Measurements from ENCODE around the gene KDSR.

The KDSR gene

GRCh38 chr18:63291278-63291677 lies 75.7 kb downstream of the KDSR start:
- Histone ChIP-seq H3K4me3 (ENCODE audit: low read depth, low read length) (no peak overlapping the region), H3K9ac (ENCODE audit: low read depth, low read length) (no peak overlapping the region), H3K27me3 (ENCODE audit: control insufficient read depth, insufficient read depth, low read length) (no peaks in the 10 kb centered on the region), H3K4me1 (ENCODE audit: control insufficient read depth, insufficient read depth, low read length) (no peaks in the 10 kb centered on the region; the same call in 1 of the 2 replicates), H3K9me3 (ENCODE audit: control insufficient read depth, insufficient read depth, low read length) (no peaks in the 10 kb centered on the region), H3K27ac (ENCODE audit: low read depth, low read length) (no peak overlapping the region), H3K36me3 (ENCODE audit: control insufficient read depth, insufficient read depth, low read length) (no peaks in the 10 kb centered on the region)

GRCh38 chr18:63290821-63291200 lies 76.2 kb downstream of the KDSR start:
- Histone ChIP-seq H3K36me3 (ENCODE audit: control insufficient read depth, insufficient read depth, low read length) (no peaks in the 10 kb centered on the region), H3K27ac (ENCODE audit: low read depth, low read length) (no peak overlapping the region), H3K9me3 (ENCODE audit: control insufficient read depth, insufficient read depth, low read length) (no peaks in the 10 kb centered on the region), H3K4me3 (ENCODE audit: low read depth, low read length) (no peak overlapping the region), H3K4me1 (ENCODE audit: control insufficient read depth, insufficient read depth, low read length) (no peaks in the 10 kb centered on the region; the same call in 1 of the 2 replicates), H3K9ac (ENCODE audit: low read depth, low read length) (no peak overlapping the region), H3K27me3 (ENCODE audit: control insufficient read depth, insufficient read depth, low read length) (no peaks in the 10 kb centered on the region)

GRCh38 chr18:63290166-63290820 lies 76.7 kb downstream of the KDSR start:
- Histone ChIP-seq H3K9me3 (ENCODE audit: control insufficient read depth, insufficient read depth, low read length) (no peaks in the 10 kb centered on the region), H3K4me3 (ENCODE audit: low read depth, low read length) (no peak overlapping the region), H3K27ac (ENCODE audit: low read depth, low read length) (no peak overlapping the region), H3K4me1 (ENCODE audit: control insufficient read depth, insufficient read depth, low read length) (no peaks in the 10 kb centered on the region; the same call in 1 of the 2 replicates), H3K9ac (ENCODE audit: low read depth, low read length) (no peak overlapping the region), H3K27me3 (ENCODE audit: control insufficient read depth, insufficient read depth, low read length) (no peaks in the 10 kb centered on the region), H3K36me3 (ENCODE audit: control insufficient read depth, insufficient read depth, low read length) (no peaks in the 10 kb centered on the region)

GRCh38 chr18:63288311-63288710 lies 78.7 kb downstream of the KDSR start:
- no peaks in the 10 kb centered on the region for H3K36me3 ChIP-seq (ENCODE audit: control insufficient read depth, insufficient read depth, low read length)
- H3K9ac ChIP-seq (ENCODE audit: low read depth, low read length) = no peak overlapping the region
- no peaks in the 10 kb centered on the region for H3K9me3 ChIP-seq (ENCODE audit: control insufficient read depth, insufficient read depth, low read length)
- H3K27me3 ChIP-seq (ENCODE audit: control insufficient read depth, insufficient read depth, low read length) = no peaks in the 10 kb centered on the region
- H3K27ac ChIP-seq (ENCODE audit: low read depth, low read length) = no peak overlapping the region
- H3K4me3 ChIP-seq (ENCODE audit: low read depth, low read length) = no peak overlapping the region
- H3K4me1 ChIP-seq (ENCODE audit: control insufficient read depth, insufficient read depth, low read length) = no peaks in the 10 kb centered on the region; the same call in 1 of the 2 replicates

- Histone ChIP-seq H3K27me3 (ENCODE audit: control insufficient read depth, insufficient read depth, low read length) (no peaks in the 10 kb centered on the region), H3K4me3 (ENCODE audit: low read depth, low read length) (no peak overlapping the region), H3K36me3 (ENCODE audit: control insufficient read depth, insufficient read depth, low read length) (no peaks in the 10 kb centered on the region), H3K9ac (ENCODE audit: low read depth, low read length) (no peak overlapping the region), H3K27ac (ENCODE audit: low read depth, low read length) (no peak overlapping the region), H3K9me3 (ENCODE audit: control insufficient read depth, insufficient read depth, low read length) (no peaks in the 10 kb centered on the region), H3K4me1 (ENCODE audit: control insufficient read depth, insufficient read depth, low read length) (no peaks in the 10 kb centered on the region; the same call in 1 of the 2 replicates)
Observed at GRCh38 chr18:63287691-63288220, 79.2 kb downstream of the KDSR start.

- Histone ChIP-seq H3K36me3 (ENCODE audit: control insufficient read depth, insufficient read depth, low read length) (no peaks in the 10 kb centered on the region), H3K4me3 (ENCODE audit: low read depth, low read length) (no peak overlapping the region), H3K4me1 (ENCODE audit: control insufficient read depth, insufficient read depth, low read length) (no peaks in the 10 kb centered on the region; the same call in 1 of the 2 replicates)
Observed at GRCh38 chr18:63286926-63287325, 80.1 kb downstream of the KDSR start.

GRCh38 chr18:63284827-63285733 lies 81.9 kb downstream of the KDSR start:
- no peaks in the 10 kb centered on the region for H3K4me1 ChIP-seq (ENCODE audit: control insufficient read depth, insufficient read depth, low read length)
- no peak overlapping the region for H3K27ac ChIP-seq (ENCODE audit: low read depth, low read length)
- no peak overlapping the region for H3K4me3 ChIP-seq (ENCODE audit: low read depth, low read length)
- H3K9ac ChIP-seq (ENCODE audit: low read depth, low read length) = no peak overlapping the region
- H3K27me3 ChIP-seq (ENCODE audit: control insufficient read depth, insufficient read depth, low read length) = no peaks in the 10 kb centered on the region
- H3K36me3 ChIP-seq (ENCODE audit: control insufficient read depth, insufficient read depth, low read length) = no peaks in the 10 kb centered on the region
- H3K9me3 ChIP-seq (ENCODE audit: control insufficient read depth, insufficient read depth, low read length) = no peaks in the 10 kb centered on the region

More at GRCh38 chr18:63286926-63287325, 80.1 kb downstream of the KDSR start:
- H3K27me3 ChIP-seq (ENCODE audit: control insufficient read depth, insufficient read depth, low read length) = no peaks in the 10 kb centered on the region
- no peaks in the 10 kb centered on the region for H3K9me3 ChIP-seq (ENCODE audit: control insufficient read depth, insufficient read depth, low read length)
- H3K9ac ChIP-seq (ENCODE audit: low read depth, low read length) = no peak overlapping the region
- H3K27ac ChIP-seq (ENCODE audit: low read depth, low read length) = no peak overlapping the region

- Histone ChIP-seq H3K9ac (ENCODE audit: low read depth, low read length) (no peak overlapping the region), H3K4me3 (ENCODE audit: low read depth, low read length) (no peak overlapping the region), H3K9me3 (ENCODE audit: control insufficient read depth, insufficient read depth, low read length) (no peaks in the 10 kb centered on the region)
Observed at GRCh38 chr18:63284173-63284799, 82.7 kb downstream of the KDSR start.

GRCh38 chr18:63283305-63284094 lies 83.5 kb downstream of the KDSR start:
- no peaks in the 10 kb centered on the region for H3K27me3 ChIP-seq (ENCODE audit: control insufficient read depth, insufficient read depth, low read length)
- no peaks in the 10 kb centered on the region for H3K9me3 ChIP-seq (ENCODE audit: control insufficient read depth, insufficient read depth, low read length)
- H3K27ac ChIP-seq (ENCODE audit: low read depth, low read length) = no peak overlapping the region
- no peak overlapping the region for H3K4me3 ChIP-seq (ENCODE audit: low read depth, low read length)
- H3K9ac ChIP-seq (ENCODE audit: low read depth, low read length) = no peak overlapping the region
- H3K4me1 ChIP-seq (ENCODE audit: control insufficient read depth, insufficient read depth, low read length) = no peaks in the 10 kb centered on the region
- no peaks in the 10 kb centered on the region for H3K36me3 ChIP-seq (ENCODE audit: control insufficient read depth, insufficient read depth, low read length)

More at GRCh38 chr18:63284173-63284799, 82.7 kb downstream of the KDSR start:
- H3K4me1 ChIP-seq (ENCODE audit: control insufficient read depth, insufficient read depth, low read length) = no peaks in the 10 kb centered on the region
- no peak overlapping the region for H3K27ac ChIP-seq (ENCODE audit: low read depth, low read length)
- H3K27me3 ChIP-seq (ENCODE audit: control insufficient read depth, insufficient read depth, low read length) = no peaks in the 10 kb centered on the region
- H3K36me3 ChIP-seq (ENCODE audit: control insufficient read depth, insufficient read depth, low read length) = no peaks in the 10 kb centered on the region

GRCh38 chr18:63282793-63283192 lies 84.2 kb downstream of the KDSR start:
- no peak overlapping the region for H3K4me3 ChIP-seq (ENCODE audit: low read depth, low read length)
- H3K9me3 ChIP-seq (ENCODE audit: control insufficient read depth, insufficient read depth, low read length) = no peaks in the 10 kb centered on the region
- H3K4me1 ChIP-seq (ENCODE audit: control insufficient read depth, insufficient read depth, low read length) = no peaks in the 10 kb centered on the region
- no peak overlapping the region for H3K9ac ChIP-seq (ENCODE audit: low read depth, low read length)
- no peak overlapping the region for H3K27ac ChIP-seq (ENCODE audit: low read depth, low read length)
- no peaks in the 10 kb centered on the region for H3K36me3 ChIP-seq (ENCODE audit: control insufficient read depth, insufficient read depth, low read length)
- no peaks in the 10 kb centered on the region for H3K27me3 ChIP-seq (ENCODE audit: control insufficient read depth, insufficient read depth, low read length)
